Measurements from ENCODE around the gene ELP6.

- TF ChIP-seq CTCF (IDR thresholded peaks at IDR 0.05) (no peak), POLR2A (IDR thresholded peaks at IDR 0.05) (no peak)
Measured at GRCh38 chr3:47527952-47528725, 14.6 kb upstream of the ELP6 start.

All from breast epithelium (tissue), 3 donors.